Esophagus muscularis mucosa (tissue), 3 donors: ENCODE measurements around the gene DDX39B.

ENCODE experiments used
- POLR2A ChIP-seq: fragments of 450-650 bp; IDR thresholded peaks from one replicate; pipeline ENCODE4 v1.6.1; 2017; ENCODE audit warnings: antibody characterized with exemption, moderate library complexity, mild to moderate bottlenecking, low read depth
- POLR2AphosphoS5 ChIP-seq, 2 donors: sonication (generic); formaldehyde crosslinking; IDR thresholded peaks; one replicate each; pipeline ENCODE4 v1.6.1; 2017; ENCODE audit warnings: antibody characterized with exemption in 2 of 2
- TF ChIP-seq, protein P1 (sequence below), 3 experiments: fragments of 200-600 bp in 2 of 3; fragments of 450-650 bp in 1 of 3; sonication (generic) in 2 of 3; IDR thresholded peaks; one replicate each; pipeline ENCODE4 v1.5.1; 2017 to 2019; ENCODE audit warnings: antibody characterized with exemption in 3 of 3, mild to moderate bottlenecking in 2 of 3, moderate library complexity in 1 of 3

GRCh38 chr6:31543639-31544038, 1.8 kb upstream of the DDX39B start:
- TF ChIP-seq, protein P1, sequence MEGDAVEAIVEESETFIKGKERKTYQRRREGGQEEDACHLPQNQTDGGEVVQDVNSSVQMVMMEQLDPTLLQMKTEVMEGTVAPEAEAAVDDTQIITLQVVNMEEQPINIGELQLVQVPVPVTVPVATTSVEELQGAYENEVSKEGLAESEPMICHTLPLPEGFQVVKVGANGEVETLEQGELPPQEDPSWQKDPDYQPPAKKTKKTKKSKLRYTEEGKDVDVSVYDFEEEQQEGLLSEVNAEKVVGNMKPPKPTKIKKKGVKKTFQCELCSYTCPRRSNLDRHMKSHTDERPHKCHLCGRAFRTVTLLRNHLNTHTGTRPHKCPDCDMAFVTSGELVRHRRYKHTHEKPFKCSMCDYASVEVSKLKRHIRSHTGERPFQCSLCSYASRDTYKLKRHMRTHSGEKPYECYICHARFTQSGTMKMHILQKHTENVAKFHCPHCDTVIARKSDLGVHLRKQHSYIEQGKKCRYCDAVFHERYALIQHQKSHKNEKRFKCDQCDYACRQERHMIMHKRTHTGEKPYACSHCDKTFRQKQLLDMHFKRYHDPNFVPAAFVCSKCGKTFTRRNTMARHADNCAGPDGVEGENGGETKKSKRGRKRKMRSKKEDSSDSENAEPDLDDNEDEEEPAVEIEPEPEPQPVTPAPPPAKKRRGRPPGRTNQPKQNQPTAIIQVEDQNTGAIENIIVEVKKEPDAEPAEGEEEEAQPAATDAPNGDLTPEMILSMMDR (IDR thresholded peaks at IDR 0.05): no peak
- TF ChIP-seq POLR2AphosphoS5 (IDR thresholded peaks at IDR 0.05) (no peak), POLR2A (no peak)
